ENCODE data around the gene GNA12.

- TF ChIP-seq POLR2AphosphoS5 (IDR thresholded peaks at IDR 0.05) = no peak
- TF ChIP-seq POLR2A (IDR thresholded peaks at IDR 0.05) = no peak
- no peak for TF ChIP-seq CTCF (IDR thresholded peaks at IDR 0.05)
- no peak for TF ChIP-seq EP300 (IDR thresholded peaks at IDR 0.05)
Observed at GRCh38 chr7:2763597-2763996, 80.5 kb downstream of the GNA12 start.

Data from gastroesophageal sphincter (tissue), 3 donors.